RWPE2 (cell line): ENCODE data around the gene LRRC61.
A peak's percentile ranks its signal among the peaks of the same experiment; 100 is the strongest.
"Not testable (repeated sequence)": the region's sequence is repeated elsewhere in the genome, so short reads cannot be mapped to it uniquely, and the experiment has no call there.

Experiments used
- ATAC-seq: fragments of 200-7000 bp; cut with Tn5 transposase; 3 replicates; pipeline ENCODE4 v1.9.1; 2021; ENCODE audit warnings: low read depth
- DNase-seq: peaks from one replicate; pipeline ENCODE4 v3.0.0-alpha.2; 2020; ENCODE audit warnings: low spot score
- H3K27ac ChIP-seq: fragments of 450-650 bp; 2 replicates; pipeline ENCODE4 v1.5.1; 2017; ENCODE audit warnings: mild to moderate bottlenecking; ENCODE audit not compliant: poor library complexity, severe bottlenecking
- H3K27me3 ChIP-seq: fragments of 250-450 bp; sonication (Bioruptor Pico); 2 replicates; pipeline ENCODE4 v1.5.1; 2021; ENCODE audit warnings: mild to moderate bottlenecking, moderate library complexity; ENCODE audit not compliant: insufficient read depth, poor library complexity, severe bottlenecking
- H3K36me3 ChIP-seq: fragments of 250-450 bp; sonication (Bioruptor Pico); 2 replicates; pipeline ENCODE4 v1.5.1; 2020; ENCODE audit warnings: low read depth, mild to moderate bottlenecking, moderate library complexity
- H3K4me1 ChIP-seq: fragments of 250-450 bp; sonication (Bioruptor Pico); 2 replicates; pipeline ENCODE4 v1.5.1; 2021; ENCODE audit warnings: mild to moderate bottlenecking, moderate library complexity; ENCODE audit not compliant: insufficient read depth, poor library complexity, severe bottlenecking
- H3K4me3 ChIP-seq: fragments of 250-450 bp; sonication (Bioruptor Pico); 2 replicates; pipeline ENCODE4 v1.5.1; 2021; ENCODE audit warnings: mild to moderate bottlenecking, moderate library complexity; ENCODE audit not compliant: severe bottlenecking
- H3K9me3 ChIP-seq: fragments of 250-450 bp; sonication (Bioruptor Pico); 2 replicates; pipeline ENCODE4 v1.5.1; 2021; ENCODE audit warnings: mild to moderate bottlenecking, moderate library complexity; ENCODE audit not compliant: severe bottlenecking
- CTCF ChIP-seq: fragments of 450-650 bp; IDR thresholded peaks from one replicate; pipeline ENCODE4 v1.5.1; 2017; ENCODE audit warnings: mild to moderate bottlenecking, moderate library complexity; ENCODE audit not compliant: poor library complexity, severe bottlenecking

Gene LRRC61

GRCh38 chr7:150314639-150315239 lies 8.4 kb upstream of the LRRC61 start:
- no peak for TF ChIP-seq CTCF
- Histone ChIP-seq H3K4me1 (peaks cover 7% of the 10 kb centered on the region), H3K27ac (no peak overlapping the region), H3K4me3 (no peak overlapping the region), H3K27me3 (no peaks in the 10 kb centered on the region), H3K36me3 (no peaks in the 10 kb centered on the region), H3K9me3 (no peaks in the 10 kb centered on the region)
- DNase-seq (no peak), ATAC-seq (no peak)

GRCh38 chr7:150316987-150317386 lies 6.2 kb upstream of the LRRC61 start:
- not testable (repeated sequence) for DNase-seq, H3K4me1 ChIP-seq, H3K4me3 ChIP-seq, H3K36me3 ChIP-seq, ATAC-seq, H3K27me3 ChIP-seq, H3K9me3 ChIP-seq, H3K27ac ChIP-seq

GRCh38 chr7:150317748-150318444 lies 5.3 kb upstream of the LRRC61 start:
- no peak for TF ChIP-seq CTCF
- H3K4me1 ChIP-seq, result peaks cover 5% of the 10 kb centered on the region

GRCh38 chr7:150321788-150322113 lies 1.4 kb upstream of the LRRC61 start:
- Histone ChIP-seq H3K36me3 (peaks cover 16% of the 10 kb centered on the region), H3K27me3 (no peaks in the 10 kb centered on the region), H3K4me3 (no peak overlapping the region), H3K9me3 (no peaks in the 10 kb centered on the region), H3K4me1 (peaks cover 7% of the 10 kb centered on the region), H3K27ac (no peak overlapping the region)
- no peak for ATAC-seq
- TF ChIP-seq CTCF, result no peak
- no peak for DNase-seq

More at GRCh38 chr7:150317748-150318444, 5.3 kb upstream of the LRRC61 start:
- H3K4me3 ChIP-seq, result no peak overlapping the region
- H3K27ac ChIP-seq, result no peak overlapping the region
- DNase-seq (no peak), ATAC-seq (no peak)
- no peaks in the 10 kb centered on the region for H3K36me3 ChIP-seq
- no peaks in the 10 kb centered on the region for H3K27me3 ChIP-seq
- no peaks in the 10 kb centered on the region for H3K9me3 ChIP-seq

- no peak for DNase-seq
- TF ChIP-seq CTCF, result no peak
These were observed 882 bp upstream of the LRRC61 start for GRCh38 chr7:150322114-150322832.

More at GRCh38 chr7:150322114-150322832, 882 bp upstream of the LRRC61 start:
- Histone ChIP-seq H3K9me3 (no peaks in the 10 kb centered on the region), H3K4me3 (peak overlapping the region; percentile 83), H3K27ac (peak overlapping the region; percentile 58), H3K27me3 (no peaks in the 10 kb centered on the region), H3K4me1 (peaks cover 7% of the 10 kb centered on the region), H3K36me3 (peaks cover 18% of the 10 kb centered on the region)
- ATAC-seq, result no peak
